Nephron (organoid): ENCODE measurements around the gene SMOC1.

Experiments
- H3K27ac Mint-ChIP-seq, 3 experiments: 2 replicates each; pipeline ENCODE4 v1.8.0; 2020; ENCODE audit warnings: mixed read lengths in 3 of 3, mild to moderate bottlenecking in 2 of 3, moderate library complexity in 1 of 3
- H3K27me3 Mint-ChIP-seq: 2 replicates; pipeline ENCODE4 v1.8.0; 2021; ENCODE audit warnings: low read depth, mild to moderate bottlenecking, moderate library complexity, mixed read lengths
- H3K36me3 Mint-ChIP-seq: 2 replicates; pipeline ENCODE4 v1.8.0; 2020; ENCODE audit warnings: low read depth, mixed read lengths
- H3K4me1 Mint-ChIP-seq: 2 replicates; pipeline ENCODE4 v1.8.0; 2020; ENCODE audit warnings: mixed read lengths
- H3K4me3 Mint-ChIP-seq, 3 experiments: 2 replicates each; pipeline ENCODE4 v1.8.0; 2020; ENCODE audit warnings: mild to moderate bottlenecking in 3 of 3, mixed read lengths in 3 of 3, moderate library complexity in 2 of 3
- H3K9me3 Mint-ChIP-seq: 2 replicates; pipeline ENCODE4 v1.8.0; 2020; ENCODE audit warnings: mixed read lengths
- CTCF ChIP-seq, 3 experiments: fragments of 200-600 bp; sonication (generic); IDR thresholded peaks; one replicate each; pipeline ENCODE4 v1.5.0; 2021; ENCODE audit warnings: antibody characterized with exemption in 3 of 3; ENCODE audit not compliant: unreplicated experiment in 3 of 3

The SMOC1 gene

GRCh38 chr14:70036665-70037064 lies 157.4 kb downstream of the SMOC1 start:
- TF ChIP-seq CTCF (IDR thresholded peaks at IDR 0.05; ENCODE audit: unreplicated experiment in 3 of 3): no peak
- H3K4me3 Mint-ChIP-seq: no peak overlapping the region

GRCh38 chr14:70043001-70043400 lies 163.8 kb downstream of the SMOC1 start:
- no peak overlapping the region for H3K27ac Mint-ChIP-seq
- no peaks in the 10 kb centered on the region for H3K36me3 Mint-ChIP-seq
- no peak for TF ChIP-seq CTCF (IDR thresholded peaks at IDR 0.05; ENCODE audit: unreplicated experiment in 3 of 3)
- peaks cover 15% of the 10 kb centered on the region for H3K27me3 Mint-ChIP-seq
- no peak overlapping the region for H3K4me3 Mint-ChIP-seq
- H3K4me1 Mint-ChIP-seq: no peaks in the 10 kb centered on the region
- no peaks in the 10 kb centered on the region for H3K9me3 Mint-ChIP-seq

More at GRCh38 chr14:70036665-70037064, 157.4 kb downstream of the SMOC1 start:
- Mint-ChIP-seq H3K27ac (no peak overlapping the region), H3K36me3 (no peaks in the 10 kb centered on the region), H3K4me1 (no peaks in the 10 kb centered on the region), H3K27me3 (peaks cover 6% of the 10 kb centered on the region), H3K9me3 (no peaks in the 10 kb centered on the region)

GRCh38 chr14:70045310-70045709 lies 166.1 kb downstream of the SMOC1 start:
- no peak for TF ChIP-seq CTCF (IDR thresholded peaks at IDR 0.05; ENCODE audit: unreplicated experiment in 3 of 3)

GRCh38 chr14:70045844-70046535 lies 166.8 kb downstream of the SMOC1 start:
- no peak overlapping the region for H3K4me3 Mint-ChIP-seq
- no peaks in the 10 kb centered on the region for H3K9me3 Mint-ChIP-seq
- peaks cover 9% of the 10 kb centered on the region for H3K27me3 Mint-ChIP-seq
- H3K36me3 Mint-ChIP-seq: no peaks in the 10 kb centered on the region
- H3K27ac Mint-ChIP-seq: no peak overlapping the region
- TF ChIP-seq CTCF (IDR thresholded peaks at IDR 0.05; ENCODE audit: unreplicated experiment in 3 of 3): peak; percentile 69 to 73 (median 70)
- no peaks in the 10 kb centered on the region for H3K4me1 Mint-ChIP-seq

More at GRCh38 chr14:70045310-70045709, 166.1 kb downstream of the SMOC1 start:
- Mint-ChIP-seq H3K27ac (no peak overlapping the region), H3K27me3 (peaks cover 15% of the 10 kb centered on the region), H3K4me3 (no peak overlapping the region), H3K36me3 (no peaks in the 10 kb centered on the region), H3K9me3 (no peaks in the 10 kb centered on the region), H3K4me1 (no peaks in the 10 kb centered on the region)

- no peak overlapping the region for H3K27ac Mint-ChIP-seq
- no peak for TF ChIP-seq CTCF (IDR thresholded peaks at IDR 0.05; ENCODE audit: unreplicated experiment in 3 of 3)
These were observed 168.5 kb downstream of the SMOC1 start for GRCh38 chr14:70047598-70048312.

More at GRCh38 chr14:70047598-70048312, 168.5 kb downstream of the SMOC1 start:
- no peaks in the 10 kb centered on the region for H3K36me3 Mint-ChIP-seq
- no peak overlapping the region for H3K4me3 Mint-ChIP-seq
- H3K4me1 Mint-ChIP-seq: no peaks in the 10 kb centered on the region
- peaks cover 12% of the 10 kb centered on the region for H3K27me3 Mint-ChIP-seq
- H3K9me3 Mint-ChIP-seq: no peaks in the 10 kb centered on the region
